Measurements from ENCODE around the gene WT1. TPM values are rescaled to one million over a fixed set of nuclear protein-coding genes. Genes with fewer than 3 reads are reported as not detected.

WT1 gene
- total and polyA plus RNA-seq, 7 experiments from 2014 or later: not detected

DNA sequence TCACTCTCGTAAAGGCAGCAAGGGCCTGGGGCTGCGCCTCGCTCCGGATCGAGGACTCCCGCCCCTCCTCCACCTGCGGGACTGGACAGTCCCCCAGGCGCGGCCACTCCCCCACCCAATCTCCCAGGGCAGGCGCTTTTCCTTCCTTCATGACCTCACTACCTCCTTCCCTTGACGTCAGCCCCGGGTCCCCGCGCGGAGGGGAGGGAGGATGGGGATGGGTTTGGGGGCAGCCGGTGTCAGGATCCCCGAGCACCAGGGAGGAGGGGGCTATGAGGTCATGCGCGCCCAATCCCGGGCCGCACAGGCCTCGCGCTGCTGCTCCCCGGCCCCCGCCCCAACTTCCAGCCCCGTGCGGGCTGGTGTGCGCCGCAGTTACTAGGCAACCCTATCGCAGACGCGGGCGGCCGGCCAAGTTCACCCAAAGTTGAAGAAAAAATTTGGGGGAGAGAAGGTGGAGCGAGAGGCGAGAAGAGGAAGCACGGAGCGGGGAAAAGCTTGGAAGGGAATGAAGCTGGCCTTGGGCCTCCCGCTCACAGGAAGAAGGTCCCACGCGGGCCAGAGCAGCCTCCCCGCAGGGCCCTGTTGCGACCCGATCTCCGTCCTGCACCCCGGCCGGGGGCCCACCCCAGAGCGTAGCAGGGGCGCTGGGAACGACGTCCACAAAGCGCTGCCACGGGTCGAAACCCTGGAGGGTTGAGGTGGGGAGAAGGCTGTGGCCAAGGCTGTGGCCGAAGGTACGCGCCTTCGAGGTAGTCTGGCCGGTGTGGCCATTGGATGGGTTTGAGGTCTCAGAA is 8.3 kb downstream of the WT1 start:
- DNase-seq: peak in 1 of 9 donors; percentile 2
- H3K27me3 Mint-ChIP-seq: peaks cover 70 to 92% (median 78%) of the 10 kb centered on the region in 5 donors
- peaks cover 0 to 3% of the 10 kb centered on the region in 2 donors for H3K27me3 ChIP-seq (ENCODE audit: control insufficient read depth in 2 of 2, insufficient read depth in 2 of 2, low read length in 2 of 2)
- ATAC-seq: peak; percentile 56
- no peak overlapping the region for H3K27ac ChIP-seq (ENCODE audit: low read depth, low read length)
- peaks cover 0 to 6% (median 0%) of the 10 kb centered on the region in 11 donors for H3K9me3 Mint-ChIP-seq
- no peak overlapping the region for H3K4me3 ChIP-seq (ENCODE audit: low read length)
- no peaks in the 10 kb centered on the region for H3K9me3 ChIP-seq (ENCODE audit: control insufficient read depth in 2 of 3, low read length in 3 of 3)
- H3K36me3 Mint-ChIP-seq: peaks cover 0 to 8% (median 0%) of the 10 kb centered on the region in 5 donors
- no peaks in the 10 kb centered on the region for H3K36me3 ChIP-seq (ENCODE audit: control insufficient read depth in 2 of 3, insufficient read depth in 3 of 3, low read length in 3 of 3)
- POLR2A ChIA-PET: no interaction called here
- peak overlapping the region in 3 of 10 donors; percentile 25 to 61 (median 29) for H3K4me3 Mint-ChIP-seq
- CTCF ChIA-PET: no interaction called here
- peaks cover 2 to 21% (median 15%) of the 10 kb centered on the region in 7 donors for H3K4me1 Mint-ChIP-seq
- H3K4me1 ChIP-seq (ENCODE audit: control insufficient read depth in 2 of 2, insufficient read depth in 2 of 2, low read length in 2 of 2): peaks cover 0 to 6% of the 10 kb centered on the region in 2 donors
- intact Hi-C loops (cut with micrococcal nuclease): loop anchor here in 1 of 2 donors (10.0 kb wide), 1 partner anchor 158 kb away; the partner anchor contains the start of gene EIF3M
- no peak overlapping the region for H3K27ac Mint-ChIP-seq

GRCh38 chr11:32426192-32426591 is 9.1 kb downstream of the WT1 start:
- Histone ChIP-seq H3K27me3 (ENCODE audit: control insufficient read depth in 2 of 2, insufficient read depth in 2 of 2, low read length in 2 of 2) (peaks cover 0 to 3% of the 10 kb centered on the region in 2 donors), H3K27ac (ENCODE audit: low read depth, low read length) (no peak overlapping the region), H3K9me3 (ENCODE audit: control insufficient read depth in 2 of 3, low read length in 3 of 3) (no peaks in the 10 kb centered on the region), H3K4me3 (ENCODE audit: low read length) (no peak overlapping the region), H3K36me3 (ENCODE audit: control insufficient read depth in 2 of 3, insufficient read depth in 3 of 3, low read length in 3 of 3) (no peaks in the 10 kb centered on the region), H3K4me1 (ENCODE audit: control insufficient read depth in 2 of 2, insufficient read depth in 2 of 2, low read length in 2 of 2) (peaks cover 6 to 7% of the 10 kb centered on the region in 2 donors)
- CTCF ChIA-PET: no interaction called here
- Mint-ChIP-seq H3K4me3 (peak overlapping the region in 2 of 10 donors; percentile 61 to 63), H3K4me1 (peaks cover 10 to 29% (median 21%) of the 10 kb centered on the region in 7 donors), H3K27ac (no peak overlapping the region), H3K27me3 (peaks cover 69 to 88% (median 73%) of the 10 kb centered on the region in 5 donors), H3K9me3 (peaks cover 0 to 6% (median 0%) of the 10 kb centered on the region in 11 donors), H3K36me3 (peaks cover 0 to 8% (median 0%) of the 10 kb centered on the region in 5 donors)
- intact Hi-C loops (cut with micrococcal nuclease): loop anchor here in 1 of 2 donors (10.0 kb wide), 1 partner anchor 159 kb away; the partner anchor contains the start of gene EIF3M
- ATAC-seq (no peak), DNase-seq (no peak)
- POLR2A ChIA-PET: no interaction called here

DNA sequence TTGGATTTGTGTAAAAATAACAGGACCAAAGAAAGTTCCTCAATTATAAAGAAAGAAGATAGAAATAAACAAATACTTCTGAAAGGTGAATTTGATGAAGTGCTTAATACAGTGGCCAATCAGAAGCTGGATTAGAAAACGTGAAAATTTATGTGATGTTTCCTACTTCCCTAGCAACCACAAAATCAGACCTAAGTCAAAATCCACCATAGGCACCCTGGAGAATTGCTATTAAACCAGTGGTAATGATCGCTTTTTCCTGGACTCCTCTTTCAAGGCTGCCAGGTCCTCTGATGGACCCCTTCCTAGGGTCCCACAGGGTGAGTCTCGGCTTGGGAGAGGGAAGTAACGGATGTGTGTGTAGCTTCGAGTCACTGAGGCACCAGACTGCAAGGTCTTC is 9.6 kb downstream of the WT1 start:
- H3K36me3 Mint-ChIP-seq: peaks cover 0 to 8% (median 0%) of the 10 kb centered on the region in 5 donors
- DNase-seq: no peak
- peaks cover 0 to 3% of the 10 kb centered on the region in 2 donors for H3K27me3 ChIP-seq (ENCODE audit: control insufficient read depth in 2 of 2, insufficient read depth in 2 of 2, low read length in 2 of 2)
- no peaks in the 10 kb centered on the region for H3K9me3 ChIP-seq (ENCODE audit: control insufficient read depth in 2 of 3, low read length in 3 of 3)
- peaks cover 0 to 6% (median 0%) of the 10 kb centered on the region in 11 donors for H3K9me3 Mint-ChIP-seq
- no peak for ATAC-seq
- H3K27me3 Mint-ChIP-seq: peaks cover 67 to 88% (median 78%) of the 10 kb centered on the region in 5 donors
- H3K4me1 ChIP-seq (ENCODE audit: control insufficient read depth in 2 of 2, insufficient read depth in 2 of 2, low read length in 2 of 2): peaks cover 7 to 11% of the 10 kb centered on the region in 2 donors
- ChIA-PET POLR2A (no interaction called here), CTCF (no interaction called here)
- peak overlapping the region in 1 of 10 donors; percentile 61 for H3K4me3 Mint-ChIP-seq
- no peak overlapping the region for H3K27ac ChIP-seq (ENCODE audit: low read depth, low read length)
- H3K27ac Mint-ChIP-seq: no peak overlapping the region
- H3K4me1 Mint-ChIP-seq: peaks cover 14 to 33% (median 25%) of the 10 kb centered on the region in 7 donors
- intact Hi-C loops (cut with micrococcal nuclease): loop anchor here in 1 of 2 donors (10.0 kb wide), 1 partner anchor 159 kb away; the partner anchor contains the start of gene EIF3M
- no peaks in the 10 kb centered on the region for H3K36me3 ChIP-seq (ENCODE audit: control insufficient read depth in 2 of 3, insufficient read depth in 3 of 3, low read length in 3 of 3)
- H3K4me3 ChIP-seq (ENCODE audit: low read length): no peak overlapping the region

DNA sequence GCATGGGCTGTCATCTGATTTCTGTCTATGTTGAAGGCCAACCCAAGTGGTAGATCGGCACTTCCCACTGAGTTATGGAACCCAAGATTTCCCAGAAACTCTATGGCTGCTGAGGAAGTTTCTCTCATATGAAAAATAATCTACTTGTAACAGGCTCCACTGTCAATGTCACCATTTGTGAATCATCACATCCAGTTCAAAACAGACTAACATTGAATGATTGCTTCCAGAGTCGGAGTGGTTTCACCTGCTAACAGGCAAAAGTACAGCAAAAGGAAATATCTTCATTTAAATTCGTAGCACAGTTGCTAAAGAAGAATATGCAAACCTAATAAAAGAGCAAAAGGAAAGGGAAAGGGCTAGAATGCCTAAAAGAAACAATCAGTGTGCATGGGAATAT is 12.8 kb downstream of the WT1 start:
- no peaks in the 10 kb centered on the region for H3K9me3 Mint-ChIP-seq
- CTCF ChIA-PET: no interaction called here
- Histone ChIP-seq H3K36me3 (ENCODE audit: control insufficient read depth in 2 of 3, insufficient read depth in 3 of 3, low read length in 3 of 3) (no peaks in the 10 kb centered on the region), H3K27ac (ENCODE audit: low read depth, low read length) (no peak overlapping the region), H3K4me3 (ENCODE audit: low read length) (no peak overlapping the region), H3K9me3 (ENCODE audit: control insufficient read depth in 2 of 3, low read length in 3 of 3) (no peaks in the 10 kb centered on the region), H3K27me3 (ENCODE audit: control insufficient read depth in 2 of 2, insufficient read depth in 2 of 2, low read length in 2 of 2) (peaks cover 0 to 3% of the 10 kb centered on the region in 2 donors), H3K4me1 (ENCODE audit: control insufficient read depth in 2 of 2, insufficient read depth in 2 of 2, low read length in 2 of 2) (peaks cover 7 to 11% of the 10 kb centered on the region in 2 donors)
- peaks cover 11 to 29% (median 14%) of the 10 kb centered on the region in 7 donors for H3K4me1 Mint-ChIP-seq
- H3K36me3 Mint-ChIP-seq: peaks cover 0 to 4% (median 0%) of the 10 kb centered on the region in 5 donors
- peak overlapping the region in 1 of 9 donors; percentile 21 for H3K27ac Mint-ChIP-seq
- intact Hi-C loops (cut with micrococcal nuclease): loop anchor here in 1 of 2 donors (10.0 kb wide), 1 partner anchor 162 kb away; the partner anchor contains the start of gene EIF3M
- no peak for ATAC-seq
- H3K4me3 Mint-ChIP-seq: no peak overlapping the region
- H3K27me3 Mint-ChIP-seq: peaks cover 35 to 72% (median 52%) of the 10 kb centered on the region in 5 donors
- POLR2A ChIA-PET: no interaction called here
- DNase-seq: no peak

DNA sequence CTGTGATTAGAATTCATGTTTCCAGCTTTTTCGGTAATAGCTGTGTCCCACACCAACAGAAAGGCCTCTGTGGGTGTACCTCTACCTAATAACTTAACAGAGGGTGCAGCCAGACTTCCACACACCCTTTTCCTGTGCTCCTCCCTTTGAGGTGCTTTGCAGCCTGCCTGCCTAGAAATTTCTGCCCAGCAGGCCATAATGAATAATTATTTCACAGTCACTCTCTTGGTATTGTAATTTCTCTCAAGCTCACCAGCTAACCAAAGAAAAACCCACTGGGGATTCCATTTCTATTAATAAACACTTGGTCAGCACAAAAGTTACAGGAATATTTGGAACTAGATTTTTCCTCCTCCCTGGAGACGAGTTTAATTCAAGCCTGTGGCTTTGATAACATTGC is 13.3 kb downstream of the WT1 start:
- intact Hi-C loops (cut with micrococcal nuclease): loop anchor here in 1 of 2 donors (10.0 kb wide), 1 partner anchor 163 kb away; the partner anchor contains the start of gene EIF3M
- H3K27me3 Mint-ChIP-seq: peaks cover 29 to 74% (median 46%) of the 10 kb centered on the region in 5 donors

GRCh38 chr11:32420937-32421901 is 14.1 kb downstream of the WT1 start:
- peaks cover 11 to 21% (median 14%) of the 10 kb centered on the region in 7 donors for H3K4me1 Mint-ChIP-seq
- DNase-seq (peak in 3 of 9 donors; percentile 7 to 8 (median 7)), ATAC-seq (peak; percentile 79)
- H3K4me3 Mint-ChIP-seq: peak overlapping the region in 5 of 10 donors; percentile 7 to 53 (median 40)
- peak overlapping the region in 1 of 9 donors; percentile 2 for H3K27ac Mint-ChIP-seq
- H3K27me3 ChIP-seq (ENCODE audit: control insufficient read depth in 2 of 2, insufficient read depth in 2 of 2, low read length in 2 of 2): peaks cover 0 to 3% of the 10 kb centered on the region in 2 donors
- POLR2A ChIA-PET: no interaction called here
- intact Hi-C loops (cut with micrococcal nuclease): loop anchor here in 1 of 2 donors (10.0 kb wide), 1 partner anchor 164 kb away; the partner anchor contains the start of gene EIF3M
- peaks cover 6 to 7% of the 10 kb centered on the region in 2 donors for H3K4me1 ChIP-seq (ENCODE audit: control insufficient read depth in 2 of 2, insufficient read depth in 2 of 2, low read length in 2 of 2)
- H3K36me3 Mint-ChIP-seq: peaks cover 0 to 2% (median 0%) of the 10 kb centered on the region in 5 donors
- no peaks in the 10 kb centered on the region for H3K36me3 ChIP-seq (ENCODE audit: control insufficient read depth in 2 of 3, insufficient read depth in 3 of 3, low read length in 3 of 3)
- no peaks in the 10 kb centered on the region for H3K9me3 ChIP-seq (ENCODE audit: control insufficient read depth in 2 of 3, low read length in 3 of 3)
- no peak overlapping the region for H3K27ac ChIP-seq (ENCODE audit: low read depth, low read length)
- no peaks in the 10 kb centered on the region for H3K9me3 Mint-ChIP-seq
- H3K27me3 Mint-ChIP-seq: peaks cover 24 to 74% (median 44%) of the 10 kb centered on the region in 5 donors
- CTCF ChIA-PET: no interaction called here
- no peak overlapping the region for H3K4me3 ChIP-seq (ENCODE audit: low read length)

More for the DNA sequence above, 13.3 kb downstream of the WT1 start:
- peaks cover 0 to 4% (median 0%) of the 10 kb centered on the region in 5 donors for H3K36me3 Mint-ChIP-seq
- peaks cover 0 to 3% of the 10 kb centered on the region in 2 donors for H3K27me3 ChIP-seq (ENCODE audit: control insufficient read depth in 2 of 2, insufficient read depth in 2 of 2, low read length in 2 of 2)
- H3K27ac Mint-ChIP-seq: no peak overlapping the region
- no peak overlapping the region for H3K27ac ChIP-seq (ENCODE audit: low read depth, low read length)
- peaks cover 11 to 24% (median 14%) of the 10 kb centered on the region in 7 donors for H3K4me1 Mint-ChIP-seq
- H3K9me3 ChIP-seq (ENCODE audit: control insufficient read depth in 2 of 3, low read length in 3 of 3): no peaks in the 10 kb centered on the region
- H3K36me3 ChIP-seq (ENCODE audit: control insufficient read depth in 2 of 3, insufficient read depth in 3 of 3, low read length in 3 of 3): no peaks in the 10 kb centered on the region
- peaks cover 6 to 7% of the 10 kb centered on the region in 2 donors for H3K4me1 ChIP-seq (ENCODE audit: control insufficient read depth in 2 of 2, insufficient read depth in 2 of 2, low read length in 2 of 2)
- H3K9me3 Mint-ChIP-seq: no peaks in the 10 kb centered on the region
- POLR2A ChIA-PET: no interaction called here
- no peak for ATAC-seq
- H3K4me3 Mint-ChIP-seq: no peak overlapping the region
- DNase-seq: no peak
- H3K4me3 ChIP-seq (ENCODE audit: low read length): no peak overlapping the region
- CTCF ChIA-PET: no interaction called here

Data from naive thymus-derived CD4-positive, alpha-beta T cell (primary cell).